Osteocyte (in vitro differentiated cells): ENCODE data around the gene TUBB6. TPM values are rescaled to one million over a fixed set of nuclear protein-coding genes. Genes with fewer than 3 reads are reported as not detected.

Source experiments
- DNase-seq: peaks from one replicate; pipeline ENCODE4 v3.0.0; 2021; ENCODE audit warnings: mixed read lengths; ENCODE audit not compliant: unreplicated experiment; ENCODE audit errors: extremely low spot score
- H3K27ac Mint-ChIP-seq: one replicate; pipeline ENCODE4 v1.8.0; 2021; ENCODE audit warnings: mild to moderate bottlenecking, mixed read lengths; ENCODE audit not compliant: unreplicated experiment
- H3K27me3 Mint-ChIP-seq: one replicate; pipeline ENCODE4 v1.8.0; 2021; ENCODE audit warnings: mixed read lengths; ENCODE audit not compliant: unreplicated experiment
- H3K36me3 Mint-ChIP-seq: one replicate; pipeline ENCODE4 v1.8.0; 2021; ENCODE audit warnings: mixed read lengths; ENCODE audit not compliant: unreplicated experiment
- H3K4me1 Mint-ChIP-seq: one replicate; pipeline ENCODE4 v1.8.0; 2021; ENCODE audit warnings: mixed read lengths; ENCODE audit not compliant: unreplicated experiment
- H3K4me3 Mint-ChIP-seq: one replicate; pipeline ENCODE4 v1.8.0; 2021; ENCODE audit warnings: mild to moderate bottlenecking, moderate library complexity, mixed read lengths; ENCODE audit not compliant: unreplicated experiment
- H3K9me3 Mint-ChIP-seq: one replicate; pipeline ENCODE4 v1.8.0; 2021; ENCODE audit warnings: mixed read lengths; ENCODE audit not compliant: unreplicated experiment
- CTCF ChIP-seq: fragments of 200-600 bp; sonication (generic); IDR thresholded peaks from 2 replicates; pipeline ENCODE4 v1.5.0; 2021; ENCODE audit warnings: antibody characterized with exemption, mild to moderate bottlenecking, moderate library complexity
- long read RNA-seq: library from polyadenylated mRNA; unstranded; transcript quantifications from one replicate; pipeline ENCODE4 v2.0.0, GENCODE V29; 2021
- total RNA-seq: library from RNA; stranded (reverse); gene quantifications from 2 replicates; pipeline ENCODE4 v1.2.1, GENCODE V29; 2021

Gene TUBB6
- 116 and 118 TPM in 2 replicates for total RNA-seq
- long read RNA-seq, transcript TUBB6-213 (4 exons, 1,017 nt) = minor isoform, 20 of 405 reads
- long read RNA-seq, transcript TUBB6-202 (3 exons, 2,163 nt) = minor isoform, 5 of 405 reads
- long read RNA-seq, transcript TUBB6-201 (4 exons, 2,064 nt) = major isoform, 336 of 405 reads
- long read RNA-seq, transcript TUBB6-203 (4 exons, 788 nt) = minor isoform, 16 of 405 reads
- long read RNA-seq, partial matches to known transcripts = 3 of 405 reads
- long read RNA-seq, other reads (novel, unspliced or antisense) = 13 of 405 reads

GRCh38 chr18:12307701-12308385 lies at the start of gene TUBB6:
Gene TUBB6, plus strand, starts transcription at chr18:12308241. Its CDS starts 52 bp downstream, at chr18:12308293.
- DNase-seq = peak; percentile 93
- Mint-ChIP-seq H3K4me1 (peaks cover 37% of the 10 kb centered on the region), H3K9me3 (peaks cover 5% of the 10 kb centered on the region), H3K27me3 (no peaks in the 10 kb centered on the region), H3K36me3 (peaks cover 24% of the 10 kb centered on the region), H3K27ac (peak within 1 kb of the TSS; percentile 98), H3K4me3 (peak within 1 kb of the TSS; percentile 91)
- peak; percentile 24 for TF ChIP-seq CTCF

GRCh38 chr18:12258719-12259705 lies 49.0 kb upstream of the TUBB6 start:
- H3K4me1 Mint-ChIP-seq = peaks cover 15% of the 10 kb centered on the region
- no peak overlapping the region for H3K4me3 Mint-ChIP-seq
- no peaks in the 10 kb centered on the region for H3K36me3 Mint-ChIP-seq
- H3K27me3 Mint-ChIP-seq = peaks cover 9% of the 10 kb centered on the region
- no peaks in the 10 kb centered on the region for H3K9me3 Mint-ChIP-seq
- DNase-seq = no peak
- H3K27ac Mint-ChIP-seq = no peak overlapping the region
- TF ChIP-seq CTCF = no peak

- no peak for DNase-seq
- Mint-ChIP-seq H3K9me3 (no peaks in the 10 kb centered on the region), H3K36me3 (no peaks in the 10 kb centered on the region), H3K27ac (no peak overlapping the region), H3K4me1 (no peaks in the 10 kb centered on the region), H3K27me3 (peaks cover 27% of the 10 kb centered on the region), H3K4me3 (no peak overlapping the region)
- no peak for TF ChIP-seq CTCF
Measured at GRCh38 chr18:12262748-12263147, 45.3 kb upstream of the TUBB6 start.

GRCh38 chr18:12264864-12265263 lies 43.2 kb upstream of the TUBB6 start:
- TF ChIP-seq CTCF = no peak
- no peak for DNase-seq
- H3K4me1 Mint-ChIP-seq = no peaks in the 10 kb centered on the region
- no peaks in the 10 kb centered on the region for H3K36me3 Mint-ChIP-seq
- H3K27ac Mint-ChIP-seq = no peak overlapping the region
- no peak overlapping the region for H3K4me3 Mint-ChIP-seq
- H3K9me3 Mint-ChIP-seq = no peaks in the 10 kb centered on the region
- peaks cover 27% of the 10 kb centered on the region for H3K27me3 Mint-ChIP-seq
